Measurements from ENCODE around the gene OPA1.

The OPA1 gene

DNA sequence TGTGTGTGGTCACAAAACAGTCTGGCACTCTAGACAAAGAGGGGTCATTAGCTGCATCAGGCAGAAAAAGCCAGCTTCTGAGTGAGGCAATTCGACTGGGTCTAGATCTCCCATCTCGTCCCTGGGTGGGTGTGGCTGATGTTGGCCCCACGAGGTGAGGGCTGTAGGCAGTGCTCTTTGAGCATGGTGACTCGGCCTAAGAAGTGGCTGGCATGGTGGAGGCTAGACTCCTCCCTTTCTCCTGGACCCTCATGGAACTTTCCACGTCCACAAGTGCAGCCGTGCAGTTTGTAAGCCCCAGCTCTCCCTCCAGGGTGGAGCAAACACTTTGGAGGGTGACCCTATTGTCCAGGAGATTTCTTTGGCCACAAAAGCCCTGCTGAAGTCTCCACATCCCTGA, 134.1 kb downstream of the OPA1 start:
- H3K9ac ChIP-seq (ENCODE audit: low read length), result no peak overlapping the region

DNA sequence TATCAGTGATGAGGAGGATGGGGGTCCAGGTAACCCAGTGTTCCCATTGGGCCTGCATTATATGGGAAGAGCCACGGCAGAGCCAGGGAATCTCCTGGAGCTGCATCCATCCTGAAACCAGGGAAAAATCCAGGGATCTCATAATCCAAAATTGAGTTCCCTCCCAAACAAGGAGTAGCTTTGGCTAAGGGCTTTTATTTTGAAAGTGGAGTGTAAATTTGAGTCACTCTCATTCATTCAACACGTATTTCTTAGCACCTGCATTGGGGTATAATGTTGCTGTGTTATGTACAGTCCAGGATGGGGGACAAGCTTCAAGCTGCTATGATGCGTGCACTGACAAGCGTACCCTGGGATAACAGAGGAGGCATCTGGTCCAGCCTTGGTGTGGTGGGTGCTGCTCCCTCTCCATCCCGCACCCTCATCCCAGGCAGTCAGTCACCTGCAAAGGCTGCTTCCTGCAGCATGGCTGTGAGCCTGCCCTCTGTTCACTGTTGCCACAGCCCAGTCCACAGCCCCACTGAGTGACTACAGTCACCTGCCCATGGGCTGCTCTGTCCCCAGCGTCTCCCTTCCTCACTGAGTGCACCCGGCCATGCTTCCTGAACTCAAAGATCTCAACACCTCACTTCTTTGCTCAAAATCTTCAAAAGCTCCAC, 135.6 kb downstream of the OPA1 start:
- Histone ChIP-seq H3K36me3 (ENCODE audit: control insufficient read depth, insufficient read depth, low read length) (no peaks in the 10 kb centered on the region), H3K4me1 (ENCODE audit: control insufficient read depth, insufficient read depth, low read length) (no peaks in the 10 kb centered on the region), H3K27me3 (ENCODE audit: control insufficient read depth, insufficient read depth, low read length) (no peaks in the 10 kb centered on the region), H3K4me3 (ENCODE audit: low read length) (no peak overlapping the region), H3K9ac (ENCODE audit: low read length) (no peak overlapping the region), H3K27ac (ENCODE audit: low read depth, low read length) (no peak overlapping the region)

More for the DNA sequence above, 134.1 kb downstream of the OPA1 start:
- Histone ChIP-seq H3K27ac (ENCODE audit: low read depth, low read length) (no peak overlapping the region), H3K4me1 (ENCODE audit: control insufficient read depth, insufficient read depth, low read length) (no peaks in the 10 kb centered on the region), H3K4me3 (ENCODE audit: low read length) (no peak overlapping the region), H3K27me3 (ENCODE audit: control insufficient read depth, insufficient read depth, low read length) (no peaks in the 10 kb centered on the region), H3K36me3 (ENCODE audit: control insufficient read depth, insufficient read depth, low read length) (no peaks in the 10 kb centered on the region)

- H3K4me1 ChIP-seq (ENCODE audit: control insufficient read depth, insufficient read depth, low read length), result no peaks in the 10 kb centered on the region
- H3K27me3 ChIP-seq (ENCODE audit: control insufficient read depth, insufficient read depth, low read length), result no peaks in the 10 kb centered on the region
- H3K9ac ChIP-seq (ENCODE audit: low read length), result no peak overlapping the region
- no peak overlapping the region for H3K4me3 ChIP-seq (ENCODE audit: low read length)
- H3K36me3 ChIP-seq (ENCODE audit: control insufficient read depth, insufficient read depth, low read length), result no peaks in the 10 kb centered on the region
- H3K27ac ChIP-seq (ENCODE audit: low read depth, low read length), result no peak overlapping the region
Observed at GRCh38 chr3:193729088-193729465, 136.1 kb downstream of the OPA1 start.

GRCh38 chr3:193729601-193730000, 136.6 kb downstream of the OPA1 start:
- H3K27ac ChIP-seq (ENCODE audit: low read depth, low read length), result no peak overlapping the region
- no peak overlapping the region for H3K4me3 ChIP-seq (ENCODE audit: low read length)
- no peaks in the 10 kb centered on the region for H3K36me3 ChIP-seq (ENCODE audit: control insufficient read depth, insufficient read depth, low read length)
- H3K9ac ChIP-seq (ENCODE audit: low read length), result no peak overlapping the region
- no peaks in the 10 kb centered on the region for H3K4me1 ChIP-seq (ENCODE audit: control insufficient read depth, insufficient read depth, low read length)
- no peaks in the 10 kb centered on the region for H3K27me3 ChIP-seq (ENCODE audit: control insufficient read depth, insufficient read depth, low read length)

DNA sequence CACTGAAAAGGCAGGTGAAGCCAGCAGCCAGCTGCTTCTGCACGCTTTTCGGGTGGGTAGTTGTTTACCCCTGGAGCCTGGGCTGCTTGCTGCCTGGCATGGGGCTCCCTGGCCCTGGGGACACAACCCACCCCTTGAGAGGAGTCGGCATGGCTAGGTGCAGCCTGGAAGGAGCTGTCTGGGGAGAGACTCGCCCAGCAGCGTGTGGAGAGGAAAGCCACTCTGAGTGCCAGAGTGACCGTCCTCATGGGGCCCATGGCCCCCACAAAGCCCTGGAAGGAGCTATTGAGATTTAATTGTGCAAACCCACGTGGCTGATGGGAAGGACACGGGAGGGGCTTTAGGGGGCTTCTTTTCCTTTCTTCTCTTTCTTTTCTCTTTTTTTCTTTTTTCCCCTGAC, 137.5 kb downstream of the OPA1 start:
- no peak overlapping the region for H3K9ac ChIP-seq (ENCODE audit: low read length)
- H3K36me3 ChIP-seq (ENCODE audit: control insufficient read depth, insufficient read depth, low read length), result no peaks in the 10 kb centered on the region
- no peaks in the 10 kb centered on the region for H3K27me3 ChIP-seq (ENCODE audit: control insufficient read depth, insufficient read depth, low read length)
- no peak overlapping the region for H3K4me3 ChIP-seq (ENCODE audit: low read length)
- no peaks in the 10 kb centered on the region for H3K4me1 ChIP-seq (ENCODE audit: control insufficient read depth, insufficient read depth, low read length)
- H3K27ac ChIP-seq (ENCODE audit: low read depth, low read length), result no peak overlapping the region

GRCh38 chr3:193730976-193731375, 138.0 kb downstream of the OPA1 start:
- Histone ChIP-seq H3K4me3 (ENCODE audit: low read length) (no peak overlapping the region), H3K27ac (ENCODE audit: low read depth, low read length) (no peak overlapping the region), H3K9ac (ENCODE audit: low read length) (no peak overlapping the region), H3K36me3 (ENCODE audit: control insufficient read depth, insufficient read depth, low read length) (no peaks in the 10 kb centered on the region), H3K4me1 (ENCODE audit: control insufficient read depth, insufficient read depth, low read length) (no peaks in the 10 kb centered on the region), H3K27me3 (ENCODE audit: control insufficient read depth, insufficient read depth, low read length) (no peaks in the 10 kb centered on the region)

- Histone ChIP-seq H3K4me3 (ENCODE audit: low read length) (no peak overlapping the region), H3K27ac (ENCODE audit: low read depth, low read length) (no peak overlapping the region), H3K9ac (ENCODE audit: low read length) (no peak overlapping the region), H3K27me3 (ENCODE audit: control insufficient read depth, insufficient read depth, low read length) (no peaks in the 10 kb centered on the region), H3K4me1 (ENCODE audit: control insufficient read depth, insufficient read depth, low read length) (no peaks in the 10 kb centered on the region), H3K36me3 (ENCODE audit: control insufficient read depth, insufficient read depth, low read length) (no peaks in the 10 kb centered on the region)
Observed at GRCh38 chr3:193731656-193732055, 138.6 kb downstream of the OPA1 start.

DNA sequence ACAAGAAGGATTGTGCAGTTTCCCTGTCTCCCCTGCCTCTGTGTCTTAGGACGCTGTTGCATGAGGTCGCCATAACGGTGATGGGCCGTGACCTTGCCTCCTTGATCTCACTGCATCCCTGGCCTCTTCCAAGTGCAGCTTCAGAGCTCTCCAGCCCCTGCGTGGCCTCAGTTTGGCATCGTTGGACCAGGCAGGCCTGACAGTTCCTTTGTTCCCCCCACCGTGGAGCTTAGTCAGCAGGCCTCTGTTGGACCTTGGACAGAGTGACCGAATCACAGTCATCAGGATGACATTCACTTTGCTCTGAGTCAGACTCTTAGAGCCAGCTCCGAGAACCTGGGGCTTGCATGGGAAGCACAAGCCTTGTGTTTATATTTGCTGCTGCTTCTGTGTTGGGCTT, 139.4 kb downstream of the OPA1 start:
- no peaks in the 10 kb centered on the region for H3K36me3 ChIP-seq (ENCODE audit: control insufficient read depth, insufficient read depth, low read length)
- no peaks in the 10 kb centered on the region for H3K27me3 ChIP-seq (ENCODE audit: control insufficient read depth, insufficient read depth, low read length)
- H3K27ac ChIP-seq (ENCODE audit: low read depth, low read length), result no peak overlapping the region
- H3K9ac ChIP-seq (ENCODE audit: low read length), result no peak overlapping the region
- no peaks in the 10 kb centered on the region for H3K4me1 ChIP-seq (ENCODE audit: control insufficient read depth, insufficient read depth, low read length)
- no peak overlapping the region for H3K4me3 ChIP-seq (ENCODE audit: low read length)

DNA sequence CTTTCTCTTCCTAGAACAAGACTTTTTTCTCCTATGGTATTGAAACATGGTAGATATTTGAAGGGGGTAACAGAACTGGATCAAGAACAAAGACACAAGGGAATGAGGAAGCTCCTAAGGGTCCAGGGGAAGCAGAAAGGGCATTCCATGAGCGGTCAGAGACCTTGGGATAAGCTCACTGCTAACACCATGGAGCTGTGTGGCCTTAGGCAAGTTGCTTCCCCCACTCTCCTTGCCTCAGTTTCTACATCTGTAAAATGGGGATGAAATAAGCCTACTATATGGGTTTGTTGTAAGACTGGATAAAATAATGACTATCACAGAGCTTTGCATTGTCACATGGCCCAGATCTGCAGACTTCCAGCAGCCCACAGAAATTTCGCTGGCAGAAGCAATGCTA, 139.8 kb downstream of the OPA1 start:
- H3K36me3 ChIP-seq (ENCODE audit: control insufficient read depth, insufficient read depth, low read length), result no peaks in the 10 kb centered on the region
- no peaks in the 10 kb centered on the region for H3K27me3 ChIP-seq (ENCODE audit: control insufficient read depth, insufficient read depth, low read length)
- H3K9ac ChIP-seq (ENCODE audit: low read length), result no peak overlapping the region
- H3K4me3 ChIP-seq (ENCODE audit: low read length), result no peak overlapping the region
- no peak overlapping the region for H3K27ac ChIP-seq (ENCODE audit: low read depth, low read length)
- H3K4me1 ChIP-seq (ENCODE audit: control insufficient read depth, insufficient read depth, low read length), result no peaks in the 10 kb centered on the region

- Histone ChIP-seq H3K4me1 (ENCODE audit: control insufficient read depth, insufficient read depth, low read length) (no peaks in the 10 kb centered on the region), H3K4me3 (ENCODE audit: low read length) (no peak overlapping the region)
Observed at GRCh38 chr3:193734737-193735366, 141.8 kb downstream of the OPA1 start.

DNA sequence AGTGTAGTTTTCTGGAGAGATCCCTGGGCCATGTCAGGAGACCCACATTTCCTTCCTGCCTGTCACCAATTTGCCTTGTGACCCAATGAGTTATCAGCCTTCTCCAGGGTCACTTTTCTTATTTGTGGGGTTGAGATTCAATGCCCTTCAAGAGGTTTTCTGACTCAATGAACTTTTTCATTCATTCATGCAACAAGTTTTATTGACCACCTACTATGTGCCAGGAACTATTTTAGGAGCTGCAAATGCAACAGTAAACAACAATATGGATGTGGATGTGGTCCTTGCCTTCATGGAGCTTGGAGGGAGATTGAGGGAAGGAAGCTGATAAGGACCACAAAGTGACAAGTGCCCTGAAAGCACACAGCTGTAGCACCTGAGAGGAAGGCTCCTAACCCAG, 142.8 kb downstream of the OPA1 start:
- Histone ChIP-seq H3K9ac (ENCODE audit: low read length) (no peak overlapping the region), H3K27ac (ENCODE audit: low read depth, low read length) (no peak overlapping the region), H3K36me3 (ENCODE audit: control insufficient read depth, insufficient read depth, low read length) (no peaks in the 10 kb centered on the region), H3K27me3 (ENCODE audit: control insufficient read depth, insufficient read depth, low read length) (no peaks in the 10 kb centered on the region), H3K4me3 (ENCODE audit: low read length) (no peak overlapping the region), H3K4me1 (ENCODE audit: control insufficient read depth, insufficient read depth, low read length) (no peaks in the 10 kb centered on the region)

More at GRCh38 chr3:193734737-193735366, 141.8 kb downstream of the OPA1 start:
- H3K36me3 ChIP-seq (ENCODE audit: control insufficient read depth, insufficient read depth, low read length), result no peaks in the 10 kb centered on the region
- no peak overlapping the region for H3K9ac ChIP-seq (ENCODE audit: low read length)
- no peak overlapping the region for H3K27ac ChIP-seq (ENCODE audit: low read depth, low read length)
- no peaks in the 10 kb centered on the region for H3K27me3 ChIP-seq (ENCODE audit: control insufficient read depth, insufficient read depth, low read length)

GRCh38 chr3:193736616-193737015, 143.6 kb downstream of the OPA1 start:
- Histone ChIP-seq H3K27ac (ENCODE audit: low read depth, low read length) (no peak overlapping the region), H3K4me3 (ENCODE audit: low read length) (no peak overlapping the region), H3K27me3 (ENCODE audit: control insufficient read depth, insufficient read depth, low read length) (no peaks in the 10 kb centered on the region), H3K36me3 (ENCODE audit: control insufficient read depth, insufficient read depth, low read length) (no peaks in the 10 kb centered on the region), H3K4me1 (ENCODE audit: control insufficient read depth, insufficient read depth, low read length) (no peaks in the 10 kb centered on the region), H3K9ac (ENCODE audit: low read length) (no peak overlapping the region)

DNA sequence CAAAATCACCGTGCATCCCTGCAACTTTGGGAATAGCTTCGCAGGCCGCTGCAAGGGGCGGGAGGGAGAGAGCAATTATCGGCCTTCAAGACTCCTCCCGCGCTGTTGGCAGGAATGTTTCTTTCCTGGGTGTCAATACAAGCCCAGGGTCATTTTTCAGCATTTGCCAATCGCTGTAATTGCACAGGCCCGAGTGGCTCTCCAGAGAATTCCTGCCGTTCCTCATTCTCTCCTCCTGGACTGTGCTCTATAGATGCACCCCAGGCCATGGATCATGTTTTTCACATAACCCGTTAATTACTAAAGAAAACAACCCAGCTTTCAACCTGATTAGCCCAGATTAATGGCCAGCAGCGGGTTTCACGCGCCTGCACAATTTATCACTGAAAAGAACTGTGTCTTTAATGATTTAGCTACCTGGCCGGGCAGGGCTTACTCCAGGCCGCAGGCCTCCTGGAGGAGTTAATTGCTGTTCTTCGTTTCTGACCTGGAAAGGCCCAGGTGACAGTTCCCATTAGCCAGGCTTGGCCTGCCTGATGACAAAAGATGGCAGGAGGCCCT, 144.3 kb downstream of the OPA1 start:
- Histone ChIP-seq H3K4me3 (ENCODE audit: low read length) (no peak overlapping the region), H3K27ac (ENCODE audit: low read depth, low read length) (no peak overlapping the region), H3K4me1 (ENCODE audit: control insufficient read depth, insufficient read depth, low read length) (no peaks in the 10 kb centered on the region), H3K27me3 (ENCODE audit: control insufficient read depth, insufficient read depth, low read length) (no peaks in the 10 kb centered on the region), H3K36me3 (ENCODE audit: control insufficient read depth, insufficient read depth, low read length) (no peaks in the 10 kb centered on the region), H3K9ac (ENCODE audit: low read length) (no peak overlapping the region)
